HEK293 (cell line): ENCODE measurements around the gene FFAR2.

ENCODE experiments used
- CTCF ChIA-PET: fragments of 350-600 bp; formaldehyde crosslinking; extraction: SDS; loops from one replicate; lab custom pipeline; 2021; ENCODE audit warnings: antibody characterized with exemption; lab: Yijun Ruan, JAX
- POLR2A ChIA-PET: fragments of 300-600 bp; formaldehyde crosslinking; extraction: SDS; loops from one replicate; lab custom pipeline; 2020; ENCODE audit warnings: antibody characterized with exemption, inconsistent platforms; lab: Yijun Ruan, JAX
- H3K27ac ChIP-seq: fragments of 200-500 bp; sonication (Bioruptor generic); 2 replicates; pipeline ENCODE4 v1.5.1; 2014; ENCODE audit warnings: low read depth, low read length, control low read depth, inconsistent platforms; ENCODE audit errors: extremely low read depth
- H3K36me3 ChIP-seq, 2 experiments: fragments of 200-500 bp in 1 of 2; sonication (Bioruptor generic) in 1 of 2; 1 replicate in 1 of 2; 2 replicates in 1 of 2; pipeline ENCODE4 v1.5.1; 2014 to 2017; ENCODE audit warnings: inconsistent platforms in 2 of 2, low read length in 2 of 2; ENCODE audit not compliant: control insufficient read depth in 2 of 2, insufficient read depth in 1 of 2
- H3K4me1 ChIP-seq: fragments of 200-500 bp; sonication (Bioruptor generic); 2 replicates; pipeline ENCODE4 v1.5.1; 2014; ENCODE audit warnings: mild to moderate bottlenecking, low read length, inconsistent platforms; ENCODE audit not compliant: control insufficient read depth, insufficient read depth
- H3K4me3 ChIP-seq: 2 replicates; pipeline ENCODE4 v1.5.1; 2011; ENCODE audit warnings: low read depth, mild to moderate bottlenecking, control low read depth, low read length, moderate library complexity
- H3K9me3 ChIP-seq: fragments of 200-500 bp; sonication (Bioruptor generic); 2 replicates; pipeline ENCODE4 v1.5.1; 2014; ENCODE audit warnings: low read depth, low read length, inconsistent platforms; ENCODE audit not compliant: control insufficient read depth, insufficient read depth
- GLIS2 ChIP-seq: fragments of 450-650 bp; formaldehyde crosslinking; IDR thresholded peaks from 2 replicates; pipeline ENCODE4 v1.5.1; 2016; ENCODE audit warnings: missing biosample characterization, missing genetic modification characterization
- KLF8 ChIP-seq: fragments of 450-650 bp; formaldehyde crosslinking; IDR thresholded peaks from 2 replicates; pipeline ENCODE4 v1.5.1; 2016; ENCODE audit warnings: missing biosample characterization, missing genetic modification characterization
- SETDB1 ChIP-seq: IDR thresholded peaks from one replicate; pipeline ENCODE4 v1.6.1; 2017; ENCODE audit warnings: mild to moderate bottlenecking, low read length, moderate library complexity, mixed read lengths; ENCODE audit not compliant: insufficient read length
- TRIM28 ChIP-seq: IDR thresholded peaks from 2 replicates; pipeline ENCODE4 v1.6.1; 2011; ENCODE audit warnings: low read length, control low read depth, borderline replicate concordance
- ZNF169 ChIP-seq: fragments of 450-650 bp; formaldehyde crosslinking; IDR thresholded peaks from 2 replicates; pipeline ENCODE4 v1.5.1; 2016; ENCODE audit warnings: missing biosample characterization, missing genetic modification characterization
- ZNF174 ChIP-seq: fragments of 450-650 bp; formaldehyde crosslinking; IDR thresholded peaks from 2 replicates; pipeline ENCODE4 v1.5.0; 2017; ENCODE audit warnings: missing biosample characterization, mild to moderate bottlenecking, missing genetic modification characterization
- ZNF223 ChIP-seq: fragments of 450-650 bp; formaldehyde crosslinking; IDR thresholded peaks from 2 replicates; pipeline ENCODE4 v1.5.1; 2016; ENCODE audit warnings: missing biosample characterization, missing genetic modification characterization
- ZNF248 ChIP-seq: fragments of 450-650 bp; formaldehyde crosslinking; IDR thresholded peaks from 2 replicates; pipeline ENCODE4 v1.5.1; 2017; ENCODE audit warnings: missing biosample characterization, missing genetic modification characterization
- ZNF394 ChIP-seq: fragments of 450-650 bp; formaldehyde crosslinking; IDR thresholded peaks from 2 replicates; pipeline ENCODE4 v1.5.1; 2016; ENCODE audit warnings: missing biosample characterization, missing genetic modification characterization, mild to moderate bottlenecking, moderate library complexity, borderline replicate concordance
- ZNF510 ChIP-seq: fragments of 450-650 bp; formaldehyde crosslinking; IDR thresholded peaks from 2 replicates; pipeline ENCODE4 v1.5.1; 2018; ENCODE audit warnings: mild to moderate bottlenecking, missing genetic modification characterization, missing biosample characterization; ENCODE audit not compliant: insufficient replicate concordance
- ZNF548 ChIP-seq: fragments of 450-650 bp; formaldehyde crosslinking; IDR thresholded peaks from 2 replicates; pipeline ENCODE4 v1.5.1; 2016; ENCODE audit warnings: missing biosample characterization, missing genetic modification characterization
- ZNF585B ChIP-seq: fragments of 450-650 bp; formaldehyde crosslinking; IDR thresholded peaks from 2 replicates; pipeline ENCODE4 v1.5.1; 2016; ENCODE audit warnings: missing biosample characterization, missing genetic modification characterization
- ZNF610 ChIP-seq: fragments of 450-650 bp; formaldehyde crosslinking; IDR thresholded peaks from 2 replicates; pipeline ENCODE4 v1.5.1; 2016; ENCODE audit warnings: missing biosample characterization, missing genetic modification characterization, borderline replicate concordance
- TF ChIP-seq, protein P1 (sequence below): fragments of 450-650 bp; formaldehyde crosslinking; IDR thresholded peaks from 2 replicates; pipeline ENCODE4 v1.5.1; 2016; ENCODE audit warnings: missing biosample characterization, missing genetic modification characterization
- TF ChIP-seq, protein P2 (sequence below): fragments of 450-650 bp; formaldehyde crosslinking; optimal IDR thresholded peaks from 2 replicates; pipeline ENCODE3; 2016; ENCODE audit warnings: missing biosample characterization, mild to moderate bottlenecking, missing genetic modification characterization
- TF ChIP-seq, protein P3 (sequence below): fragments of 450-650 bp; formaldehyde crosslinking; conservative IDR thresholded peaks from 2 replicates; pipeline ENCODE4 v1.5.1; 2016; ENCODE audit warnings: low read depth, missing biosample characterization, missing genetic modification characterization

The FFAR2 gene

DNA sequence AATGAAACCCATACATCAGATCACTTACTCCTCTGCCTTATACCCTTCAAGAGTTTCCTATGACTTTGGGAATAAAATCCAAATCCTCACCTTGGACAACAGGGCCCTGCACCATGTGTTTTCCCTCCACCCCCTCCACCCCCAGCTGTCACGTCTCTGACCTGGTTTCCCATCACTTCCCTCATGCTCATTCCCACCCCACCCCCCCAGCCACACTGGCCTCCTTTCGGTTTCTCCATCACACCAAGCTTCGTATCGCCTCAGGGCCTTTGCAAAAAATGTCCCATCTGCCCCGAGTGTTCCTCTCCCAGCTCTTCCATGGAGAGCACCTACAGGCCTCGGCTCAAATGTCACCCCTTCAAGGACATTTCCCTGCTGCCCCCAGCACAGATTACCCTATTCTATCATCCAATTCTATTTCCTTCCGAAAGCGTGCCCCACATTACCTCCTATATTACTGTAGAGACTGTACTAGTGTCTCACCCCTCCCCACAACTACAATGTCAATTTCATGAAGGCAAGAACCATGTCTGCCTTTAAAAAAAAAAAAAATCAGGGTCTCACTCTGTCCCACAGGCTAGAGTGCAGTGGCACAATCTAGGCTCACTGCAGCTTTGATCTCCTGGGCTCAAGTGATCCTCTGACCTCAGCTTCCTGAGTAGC lies 16.8 kb upstream of the FFAR2 start:
- H3K9me3 ChIP-seq: peaks cover 12% of the 10 kb centered on the region
- no peak overlapping the region for H3K4me3 ChIP-seq
- H3K4me1 ChIP-seq: peaks cover 9% of the 10 kb centered on the region
- no peaks in the 10 kb centered on the region for H3K36me3 ChIP-seq
- POLR2A ChIA-PET: no interaction called here
- CTCF ChIA-PET: interaction anchor here (0.5 to 1.2 kb wide), 3 partner anchors 10 to 124 kb away, joined by 3 to 6 read pairs (median 3); no protein-coding TSS in a partner anchor
- TF ChIP-seq, protein P1, sequence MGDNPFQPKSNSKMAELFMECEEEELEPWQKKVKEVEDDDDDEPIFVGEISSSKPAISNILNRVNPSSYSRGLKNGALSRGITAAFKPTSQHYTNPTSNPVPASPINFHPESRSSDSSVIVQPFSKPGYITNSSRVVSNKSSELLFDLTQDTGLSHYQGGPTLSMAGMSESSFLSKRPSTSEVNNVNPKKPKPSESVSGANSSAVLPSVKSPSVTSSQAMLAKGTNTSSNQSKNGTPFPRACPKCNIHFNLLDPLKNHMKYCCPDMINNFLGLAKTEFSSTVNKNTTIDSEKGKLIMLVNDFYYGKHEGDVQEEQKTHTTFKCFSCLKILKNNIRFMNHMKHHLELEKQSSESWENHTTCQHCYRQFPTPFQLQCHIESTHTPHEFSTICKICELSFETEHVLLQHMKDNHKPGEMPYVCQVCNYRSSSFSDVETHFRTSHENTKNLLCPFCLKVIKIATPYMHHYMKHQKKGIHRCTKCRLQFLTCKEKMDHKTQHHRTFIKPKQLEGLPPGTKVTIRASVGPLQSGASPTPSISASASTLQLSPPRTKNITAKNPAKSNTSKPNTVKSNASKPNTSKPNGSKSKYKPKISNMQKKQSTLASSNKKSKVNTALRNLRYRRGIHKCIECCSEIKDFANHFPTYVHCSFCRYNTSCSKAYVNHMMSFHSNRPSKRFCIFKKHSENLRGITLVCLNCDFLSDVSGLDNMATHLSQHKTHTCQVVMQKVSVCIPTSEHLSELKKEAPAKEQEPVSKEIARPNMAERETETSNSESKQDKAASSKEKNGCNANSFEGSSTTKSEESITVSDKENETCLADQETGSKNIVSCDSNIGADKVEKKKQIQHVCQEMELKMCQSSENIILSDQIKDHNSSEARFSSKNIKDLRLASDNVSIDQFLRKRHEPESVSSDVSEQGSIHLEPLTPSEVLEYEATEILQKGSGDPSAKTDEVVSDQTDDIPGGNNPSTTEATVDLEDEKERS (tag by site-specific recombination): 0 out of 2 replicates have a peak, but pooled peaks have one; percentile 43
- TF ChIP-seq, protein P2, sequence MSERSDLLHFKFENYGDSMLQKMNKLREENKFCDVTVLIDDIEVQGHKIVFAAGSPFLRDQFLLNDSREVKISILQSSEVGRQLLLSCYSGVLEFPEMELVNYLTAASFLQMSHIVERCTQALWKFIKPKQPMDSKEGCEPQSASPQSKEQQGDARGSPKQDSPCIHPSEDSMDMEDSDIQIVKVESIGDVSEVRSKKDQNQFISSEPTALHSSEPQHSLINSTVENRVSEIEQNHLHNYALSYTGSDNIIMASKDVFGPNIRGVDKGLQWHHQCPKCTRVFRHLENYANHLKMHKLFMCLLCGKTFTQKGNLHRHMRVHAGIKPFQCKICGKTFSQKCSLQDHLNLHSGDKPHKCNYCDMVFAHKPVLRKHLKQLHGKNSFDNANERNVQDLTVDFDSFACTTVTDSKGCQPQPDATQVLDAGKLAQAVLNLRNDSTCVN (tag by site-specific recombination): no peak
- peak; percentile 61 for TF ChIP-seq SETDB1
- peak; percentile 12 for TF ChIP-seq ZNF510 (tag by site-specific recombination)
- no peak for TF ChIP-seq ZNF223 (tag by site-specific recombination)
- TF ChIP-seq TRIM28: no peak
- TF ChIP-seq KLF8 (tag by site-specific recombination): no peak
- no peak for TF ChIP-seq GLIS2 (tag by site-specific recombination)
- TF ChIP-seq, protein P3, sequence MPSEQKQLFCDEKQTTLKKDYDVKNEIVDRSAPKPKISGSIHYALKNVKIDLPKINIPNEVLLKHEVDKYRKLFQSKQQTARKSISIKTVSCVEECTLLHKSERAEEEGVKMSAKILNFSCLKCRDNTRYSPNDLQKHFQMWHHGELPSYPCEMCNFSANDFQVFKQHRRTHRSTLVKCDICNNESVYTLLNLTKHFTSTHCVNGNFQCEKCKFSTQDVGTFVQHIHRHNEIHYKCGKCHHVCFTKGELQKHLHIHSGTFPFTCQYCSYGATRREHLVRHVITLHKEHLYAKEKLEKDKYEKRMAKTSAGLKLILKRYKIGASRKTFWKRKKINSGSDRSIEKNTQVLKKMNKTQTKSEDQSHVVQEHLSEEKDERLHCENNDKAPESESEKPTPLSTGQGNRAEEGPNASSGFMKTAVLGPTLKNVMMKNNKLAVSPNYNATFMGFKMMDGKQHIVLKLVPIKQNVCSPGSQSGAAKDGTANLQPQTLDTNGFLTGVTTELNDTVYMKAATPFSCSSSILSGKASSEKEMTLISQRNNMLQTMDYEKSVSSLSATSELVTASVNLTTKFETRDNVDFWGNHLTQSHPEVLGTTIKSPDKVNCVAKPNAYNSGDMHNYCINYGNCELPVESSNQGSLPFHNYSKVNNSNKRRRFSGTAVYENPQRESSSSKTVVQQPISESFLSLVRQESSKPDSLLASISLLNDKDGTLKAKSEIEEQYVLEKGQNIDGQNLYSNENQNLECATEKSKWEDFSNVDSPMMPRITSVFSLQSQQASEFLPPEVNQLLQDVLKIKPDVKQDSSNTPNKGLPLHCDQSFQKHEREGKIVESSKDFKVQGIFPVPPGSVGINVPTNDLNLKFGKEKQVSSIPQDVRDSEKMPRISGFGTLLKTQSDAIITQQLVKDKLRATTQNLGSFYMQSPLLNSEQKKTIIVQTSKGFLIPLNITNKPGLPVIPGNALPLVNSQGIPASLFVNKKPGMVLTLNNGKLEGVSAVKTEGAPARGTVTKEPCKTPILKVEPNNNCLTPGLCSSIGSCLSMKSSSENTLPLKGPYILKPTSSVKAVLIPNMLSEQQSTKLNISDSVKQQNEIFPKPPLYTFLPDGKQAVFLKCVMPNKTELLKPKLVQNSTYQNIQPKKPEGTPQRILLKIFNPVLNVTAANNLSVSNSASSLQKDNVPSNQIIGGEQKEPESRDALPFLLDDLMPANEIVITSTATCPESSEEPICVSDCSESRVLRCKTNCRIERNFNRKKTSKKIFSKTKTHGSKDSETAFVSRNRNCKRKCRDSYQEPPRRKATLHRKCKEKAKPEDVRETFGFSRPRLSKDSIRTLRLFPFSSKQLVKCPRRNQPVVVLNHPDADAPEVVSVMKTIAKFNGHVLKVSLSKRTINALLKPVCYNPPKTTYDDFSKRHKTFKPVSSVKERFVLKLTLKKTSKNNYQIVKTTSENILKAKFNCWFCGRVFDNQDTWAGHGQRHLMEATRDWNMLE (tag by site-specific recombination): 0 out of 2 replicates have a peak, but pooled peaks have one; percentile 26
- TF ChIP-seq ZNF585B (tag by site-specific recombination): no peak
- no peak for TF ChIP-seq ZNF174 (tag by site-specific recombination)
- 0 out of 2 replicates have a peak, but pooled peaks have one; percentile 32 for TF ChIP-seq ZNF169 (tag by site-specific recombination)
- TF ChIP-seq ZNF394 (tag by site-specific recombination): no peak
- peak; percentile 53; the same call in 1 of the 2 replicates for TF ChIP-seq ZNF548 (tag by site-specific recombination)
- TF ChIP-seq ZNF248 (tag by site-specific recombination): no peak
- TF ChIP-seq ZNF610 (tag by site-specific recombination): peak; percentile 60; the same call in 1 of the 2 replicates
- H3K27ac ChIP-seq: no peak overlapping the region
